NCI-H1930 (cell line): ENCODE measurements around the gene FARP1.
A peak's percentile ranks its signal among the peaks of the same experiment; 100 is the strongest.

Experiments used
- DNase-seq, 2 experiments: peaks; one replicate each; lab custom pipeline; 2025; lab: John Stamatoyannopoulos, UW

The FARP1 gene

DNA sequence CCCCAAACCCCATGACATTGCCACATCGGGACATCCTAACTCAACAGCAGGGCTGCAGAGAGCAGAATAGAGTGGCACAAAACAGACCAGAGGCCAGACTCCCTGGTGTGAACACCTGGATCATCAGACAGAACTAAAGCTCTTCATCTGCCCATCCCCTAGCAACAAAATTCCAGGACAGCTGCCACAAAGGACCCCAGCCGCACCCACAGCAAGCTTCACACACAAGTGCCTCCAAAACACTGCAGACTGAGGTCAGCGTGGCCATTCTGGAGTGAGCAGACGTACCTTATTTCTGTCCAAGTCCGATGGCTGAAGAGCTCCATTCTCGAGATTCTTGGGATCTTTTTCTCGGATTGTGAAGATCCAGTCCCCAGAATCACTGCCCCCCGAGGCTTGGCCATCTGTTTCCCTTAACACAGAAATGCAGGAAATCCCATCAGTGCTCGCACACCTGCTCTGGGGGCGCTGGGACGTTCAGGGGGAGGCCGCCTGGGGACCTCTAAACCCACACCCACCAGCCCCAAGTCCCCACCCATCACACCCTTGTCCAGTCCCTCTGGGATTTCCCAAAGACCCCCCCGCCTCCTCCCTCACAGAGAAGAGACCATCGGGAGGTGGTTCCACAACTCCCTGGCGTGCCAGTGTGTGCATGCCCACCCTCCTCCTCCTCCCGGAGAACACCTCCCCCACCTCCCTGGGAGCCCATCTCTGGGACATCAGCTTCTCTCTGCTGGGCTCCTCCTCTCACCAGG lies 318.8 kb downstream of the FARP1 start:
- DNase-seq = no peak

DNA sequence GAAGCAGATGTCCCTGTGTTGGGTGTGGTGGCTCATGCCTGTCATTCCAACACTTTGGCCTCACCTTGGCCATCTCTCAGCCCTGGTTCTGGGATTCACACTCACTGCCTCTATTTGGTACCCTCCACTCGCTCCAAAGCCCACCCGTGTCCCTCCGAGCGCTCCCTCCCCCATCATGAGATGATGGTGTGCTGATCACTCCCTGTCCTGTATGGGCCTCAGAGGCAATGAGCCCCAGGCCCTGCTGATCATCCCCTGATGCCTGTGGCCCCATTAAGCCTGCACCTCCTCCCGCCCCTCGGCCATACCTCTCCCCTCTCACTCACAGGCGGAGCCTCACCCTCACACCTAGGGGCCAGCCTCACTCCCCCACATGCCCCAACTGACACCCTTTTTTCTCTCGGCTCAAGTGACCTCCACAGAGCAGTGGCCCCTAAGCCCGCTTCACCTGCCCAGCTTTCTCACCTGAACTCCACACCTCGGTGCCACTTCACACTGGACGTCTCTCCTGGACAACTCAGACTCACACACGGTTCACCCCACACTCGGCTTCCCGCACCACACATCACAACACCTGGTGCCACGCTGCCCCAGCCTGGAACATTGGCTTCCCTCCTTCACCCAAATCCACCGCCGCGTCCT lies 319.5 kb downstream of the FARP1 start:
- no peak for DNase-seq

DNA sequence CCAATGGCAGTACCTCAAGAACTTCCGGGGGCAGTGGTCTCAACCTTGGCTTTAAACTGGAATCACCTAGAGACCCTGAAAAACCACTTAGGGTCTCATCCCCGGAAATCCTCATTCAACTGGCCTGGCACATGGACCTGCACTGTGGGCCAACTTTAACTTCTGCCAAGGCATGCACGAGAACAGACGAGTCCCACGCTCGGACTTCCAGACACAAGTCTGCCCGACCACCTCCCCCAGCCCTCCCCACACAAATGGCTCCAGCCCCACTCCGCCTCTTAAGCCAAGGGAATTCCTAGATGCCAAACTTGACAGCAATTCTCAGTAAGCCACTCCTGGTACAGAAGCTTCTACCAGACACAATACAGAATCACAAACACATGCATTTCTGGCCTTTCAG lies 320.1 kb downstream of the FARP1 start:
- DNase-seq = no peak

DNA sequence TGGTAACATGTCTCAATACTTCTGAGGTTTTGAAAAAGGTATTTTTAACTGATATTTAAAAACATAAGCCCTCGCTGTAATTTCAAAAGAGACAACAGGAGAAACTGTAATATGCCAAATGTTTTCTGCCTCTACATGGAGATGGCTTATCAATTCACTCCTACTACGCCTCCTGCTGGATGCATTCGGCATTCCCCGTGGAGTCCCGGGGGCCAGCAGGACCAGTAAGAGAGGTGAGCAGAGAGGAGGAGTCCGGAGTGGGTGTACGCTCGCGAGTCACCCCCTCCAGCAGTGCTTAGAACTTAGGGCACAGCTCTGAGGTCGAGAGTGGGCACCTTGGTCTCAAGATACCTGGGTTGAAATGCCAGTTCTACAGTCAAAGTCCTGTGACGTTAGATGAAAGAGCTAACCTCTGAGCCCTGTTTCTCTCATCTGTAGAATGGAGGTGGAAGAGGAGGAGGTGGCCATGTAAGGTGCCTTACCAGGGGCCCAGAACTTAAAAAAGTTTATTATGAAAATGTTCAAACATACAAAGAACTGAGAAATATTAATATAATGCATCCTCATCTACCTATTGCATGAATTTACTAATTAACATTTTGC lies 323.8 kb downstream of the FARP1 start:
- peak in 1 of 2 experiments; percentile 31 for DNase-seq

DNA sequence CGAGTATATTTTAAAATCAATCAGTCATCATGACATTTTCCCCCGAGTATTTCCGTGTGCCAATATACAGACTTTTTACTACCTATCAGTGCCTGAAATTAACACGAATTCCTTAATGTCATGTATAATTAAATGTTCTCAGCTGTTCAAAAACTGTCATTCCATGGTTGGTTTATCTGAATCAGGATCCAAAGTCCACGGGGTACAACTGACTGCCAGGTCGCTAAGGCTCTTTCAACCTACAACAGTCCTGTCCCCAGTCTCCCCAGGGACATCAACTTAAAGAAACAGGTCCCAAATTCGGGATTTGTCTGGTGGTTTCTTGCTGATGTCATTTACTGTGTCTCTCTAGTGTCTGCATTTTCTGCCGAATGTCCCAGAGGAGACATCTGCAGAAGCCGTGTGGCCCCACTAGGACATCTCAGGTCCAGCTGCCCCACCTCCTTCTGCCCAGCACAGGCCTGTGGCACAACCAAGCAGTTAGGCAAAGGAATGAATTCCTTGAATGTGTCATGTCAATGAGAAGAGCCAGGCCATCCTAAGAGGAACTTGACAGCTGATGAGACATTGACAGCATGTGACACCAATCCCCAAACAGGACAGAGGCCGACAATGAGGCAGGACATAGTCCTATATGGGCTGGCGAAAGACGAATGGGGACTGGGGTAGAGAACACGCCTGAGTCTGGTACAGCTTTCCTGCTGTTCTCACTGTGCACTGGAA lies 324.5 kb downstream of the FARP1 start:
- DNase-seq = no peak

DNA sequence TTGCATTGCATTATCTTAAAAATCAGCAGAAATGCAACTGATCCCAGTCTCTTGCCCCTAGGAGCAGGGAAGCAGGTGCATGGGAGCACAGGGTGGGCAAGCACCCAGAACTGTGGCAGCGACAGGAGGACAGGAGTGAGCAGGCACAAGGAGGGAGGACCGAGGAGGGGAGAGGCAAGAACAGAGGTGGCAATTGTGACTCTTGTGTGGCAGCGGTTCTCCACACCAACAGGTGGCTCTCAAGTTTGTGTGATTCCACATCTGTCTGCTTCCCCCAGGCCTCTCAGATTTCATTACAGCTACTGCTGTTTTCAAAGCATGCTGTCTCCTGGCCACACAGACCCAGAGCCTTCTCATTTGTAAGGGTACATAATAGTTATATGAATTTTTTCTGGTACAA lies 325.5 kb downstream of the FARP1 start:
- DNase-seq = no peak

GRCh38 chr13:98468929-98469328 lies 326.0 kb downstream of the FARP1 start:
- no peak for DNase-seq

GRCh38 chr13:98470920-98471319 lies 328.0 kb downstream of the FARP1 start:
- no peak for DNase-seq

GRCh38 chr13:98471934-98472333 lies 329.0 kb downstream of the FARP1 start:
- DNase-seq = no peak

DNA sequence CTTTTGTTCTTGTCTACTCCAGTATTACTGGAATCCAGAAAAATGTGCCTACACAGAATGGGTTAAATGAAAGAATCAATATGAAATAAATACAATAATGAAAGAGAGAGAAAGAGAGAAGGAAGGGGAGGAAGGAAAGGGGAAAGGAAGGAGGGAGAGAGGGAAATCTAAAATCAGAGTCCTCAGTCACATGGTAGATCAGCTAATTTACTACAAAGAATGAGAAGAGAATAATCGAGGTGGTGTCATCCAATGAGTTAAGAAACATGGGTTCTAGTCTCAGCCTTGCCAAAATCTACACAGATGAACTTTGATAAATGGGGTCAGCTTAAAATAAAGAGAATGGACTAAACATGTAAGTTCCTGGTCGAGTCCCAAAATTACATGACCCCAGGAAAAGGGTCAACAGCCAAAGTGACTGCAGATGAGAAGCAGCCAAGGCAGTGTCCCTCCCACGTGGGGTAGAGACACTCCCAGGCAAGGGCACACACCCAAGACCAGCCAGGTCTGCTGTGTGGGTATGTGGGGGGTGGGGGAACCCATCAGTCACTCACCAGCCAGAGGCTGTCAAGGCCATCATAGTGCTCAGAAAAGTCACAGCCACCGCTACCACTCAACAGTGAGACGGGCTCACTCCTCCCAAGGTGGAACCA lies 330.4 kb downstream of the FARP1 start:
- DNase-seq = no peak

GRCh38 chr13:98473788-98474144 lies 330.9 kb downstream of the FARP1 start:
- no peak for DNase-seq

GRCh38 chr13:98474292-98474691 lies 331.4 kb downstream of the FARP1 start:
- no peak for DNase-seq

GRCh38 chr13:98474761-98475160 lies 331.9 kb downstream of the FARP1 start:
- no peak for DNase-seq

GRCh38 chr13:98475522-98475921 lies 332.6 kb downstream of the FARP1 start:
- no peak for DNase-seq

DNA sequence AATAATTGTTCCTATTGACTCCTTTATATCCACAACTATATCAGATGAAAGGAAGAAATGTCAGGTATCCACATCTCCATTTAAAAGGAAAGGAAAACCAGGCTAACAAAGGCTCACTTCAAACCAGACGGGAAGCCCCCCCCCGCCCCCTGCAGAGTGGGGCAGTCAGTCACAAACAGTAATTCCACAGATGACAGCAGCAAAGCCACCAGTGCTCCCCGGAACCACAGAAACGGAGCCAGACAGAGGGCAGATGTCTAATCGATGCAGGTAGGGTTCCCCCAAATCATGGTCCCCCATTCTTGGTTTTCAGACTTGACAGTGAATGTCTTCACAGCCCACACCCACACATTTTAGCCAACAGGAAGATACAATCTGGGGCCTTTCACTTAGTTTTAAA lies 333.2 kb downstream of the FARP1 start:
- DNase-seq = no peak

- DNase-seq = no peak
Observed at GRCh38 chr13:98476538-98476966, 333.7 kb downstream of the FARP1 start.

GRCh38 chr13:98478189-98479129 lies 335.6 kb downstream of the FARP1 start:
- no peak for DNase-seq

- no peak for DNase-seq
Observed at GRCh38 chr13:98479496-98480003, 336.7 kb downstream of the FARP1 start.

DNA sequence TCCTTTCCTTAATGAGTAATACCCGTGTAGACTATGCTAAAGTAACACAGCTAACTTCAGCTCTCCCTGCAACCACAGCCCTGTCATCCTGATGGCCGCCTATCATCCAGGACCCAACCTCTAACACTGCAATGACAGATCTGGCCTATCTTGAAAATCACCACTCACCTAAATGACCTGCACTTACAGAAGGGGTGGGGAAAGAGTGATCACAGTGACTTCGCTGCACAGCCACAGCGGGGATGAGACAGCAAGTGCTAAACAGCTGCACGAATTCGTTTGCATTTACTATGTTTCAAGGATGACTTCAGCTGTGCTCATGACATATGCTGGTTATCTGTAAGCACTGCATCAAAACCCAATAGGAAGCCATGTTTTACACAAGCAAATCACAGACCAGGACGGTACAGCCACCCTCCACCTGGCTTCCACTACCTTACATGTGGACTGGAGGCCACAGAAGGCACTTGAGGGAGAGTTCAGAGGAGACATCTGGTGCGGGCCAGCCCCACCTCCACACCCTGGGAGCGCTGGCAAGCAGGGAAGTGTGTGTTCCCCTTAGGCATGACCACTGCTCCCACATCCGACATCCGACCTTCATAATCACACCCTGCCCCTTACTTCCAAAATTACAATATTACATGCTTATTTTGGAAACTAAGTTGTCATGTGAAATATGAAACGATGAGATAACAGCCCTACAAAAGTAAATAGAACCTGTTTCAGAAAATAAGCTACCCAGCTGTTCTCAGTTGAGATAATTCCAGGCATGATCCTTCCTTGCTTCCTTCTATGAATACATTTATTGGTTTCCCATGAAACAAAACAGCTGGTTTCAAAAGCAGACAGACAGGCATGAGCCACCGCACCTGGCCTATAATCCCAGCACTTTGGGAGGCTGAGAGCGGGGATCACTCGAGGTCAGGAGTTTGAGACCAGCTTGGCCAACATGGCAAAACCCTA lies 338.3 kb downstream of the FARP1 start:
- DNase-seq = no peak
